ENCODE results near the gene XK. TPM values are rescaled to one million over a fixed set of nuclear protein-coding genes. Genes with fewer than 3 reads are reported as not detected.

Gene XK
- total RNA-seq, 1 experiment from 2014 or later: 0.30 TPM

DNA sequence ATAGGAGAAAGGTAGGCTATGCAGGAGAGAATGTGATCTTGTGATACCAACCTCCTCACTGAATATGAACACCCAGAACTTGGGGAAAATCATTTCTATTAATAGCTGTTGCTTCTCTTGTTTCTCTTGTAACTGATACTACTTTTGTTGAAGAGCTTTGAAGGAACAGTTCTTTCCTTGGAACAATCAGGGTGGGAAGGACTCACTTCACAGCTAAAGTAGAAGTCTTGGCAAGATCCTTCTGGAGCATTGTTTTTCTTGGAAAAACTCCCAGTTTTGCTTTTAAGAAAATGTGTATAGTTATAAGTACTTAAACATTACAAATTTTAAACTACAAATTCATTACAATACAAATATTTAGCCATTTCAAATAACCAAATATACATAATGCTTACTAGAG lies 19.1 kb upstream of the XK start:
- no peak overlapping the region for H3K27ac ChIP-seq (ENCODE audit: low read depth, low read length, poor library complexity, severe bottlenecking)
- intact Hi-C loops (cut with micrococcal nuclease; ENCODE audit: unreplicated experiment): no loop called here
- DNase-seq (ENCODE audit: low spot score): no peak
- ChIA-PET CTCF (no interaction called here), POLR2A (ENCODE audit: low non-redundant PET) (no interaction called here)
- TF ChIP-seq, protein P1, sequence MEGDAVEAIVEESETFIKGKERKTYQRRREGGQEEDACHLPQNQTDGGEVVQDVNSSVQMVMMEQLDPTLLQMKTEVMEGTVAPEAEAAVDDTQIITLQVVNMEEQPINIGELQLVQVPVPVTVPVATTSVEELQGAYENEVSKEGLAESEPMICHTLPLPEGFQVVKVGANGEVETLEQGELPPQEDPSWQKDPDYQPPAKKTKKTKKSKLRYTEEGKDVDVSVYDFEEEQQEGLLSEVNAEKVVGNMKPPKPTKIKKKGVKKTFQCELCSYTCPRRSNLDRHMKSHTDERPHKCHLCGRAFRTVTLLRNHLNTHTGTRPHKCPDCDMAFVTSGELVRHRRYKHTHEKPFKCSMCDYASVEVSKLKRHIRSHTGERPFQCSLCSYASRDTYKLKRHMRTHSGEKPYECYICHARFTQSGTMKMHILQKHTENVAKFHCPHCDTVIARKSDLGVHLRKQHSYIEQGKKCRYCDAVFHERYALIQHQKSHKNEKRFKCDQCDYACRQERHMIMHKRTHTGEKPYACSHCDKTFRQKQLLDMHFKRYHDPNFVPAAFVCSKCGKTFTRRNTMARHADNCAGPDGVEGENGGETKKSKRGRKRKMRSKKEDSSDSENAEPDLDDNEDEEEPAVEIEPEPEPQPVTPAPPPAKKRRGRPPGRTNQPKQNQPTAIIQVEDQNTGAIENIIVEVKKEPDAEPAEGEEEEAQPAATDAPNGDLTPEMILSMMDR (conservative IDR thresholded peaks at IDR 0.05; ENCODE audit: low read depth, low read length): no peak
- no peak for TF ChIP-seq EZH2 (IDR thresholded peaks at IDR 0.05; ENCODE audit: borderline replicate concordance, low read depth, low read length, poor library complexity, severe bottlenecking)
- H3K27me3 ChIP-seq (replicated peaks; ENCODE audit: insufficient read depth, low read depth, low read length, poor library complexity): no peaks in the 10 kb centered on the region
- no peaks in the 10 kb centered on the region for H3K9me3 ChIP-seq (ENCODE audit: low read depth, low read length, poor library complexity, severe bottlenecking)
- BruUV-seq (replicated peaks): no TSS peak
- no peak overlapping the region for H3K4me3 ChIP-seq (ENCODE audit: low read depth, low read length, poor library complexity, severe bottlenecking)
- no peaks in the 10 kb centered on the region for H3K36me3 ChIP-seq (ENCODE audit: insufficient read depth, low read length, poor library complexity, severe bottlenecking)
- H3K4me1 ChIP-seq (ENCODE audit: insufficient read depth, low read length, poor library complexity, severe bottlenecking): no peaks in the 10 kb centered on the region

DNA sequence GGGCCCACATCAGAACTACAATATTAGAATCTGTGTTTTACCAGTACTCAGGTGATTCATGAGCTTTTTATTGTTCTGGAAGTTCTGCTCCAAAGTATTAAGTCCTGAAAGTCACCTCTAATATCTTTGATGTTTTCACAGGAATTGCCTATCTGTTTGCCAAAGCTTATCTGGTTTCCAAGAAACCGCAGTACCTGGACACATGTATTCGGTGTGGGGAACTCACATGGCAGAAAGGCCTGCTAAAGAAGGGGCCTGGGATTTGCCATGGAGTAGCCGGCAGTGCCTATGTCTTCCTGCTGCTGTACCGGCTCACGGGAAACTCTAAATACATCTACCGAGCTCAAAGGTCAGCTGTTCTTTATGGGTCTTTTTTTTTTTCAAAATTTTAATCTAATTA lies 18.4 kb upstream of the XK start:
- Histone ChIP-seq H3K36me3 (ENCODE audit: insufficient read depth, low read length, poor library complexity, severe bottlenecking) (no peaks in the 10 kb centered on the region), H3K9me3 (ENCODE audit: low read depth, low read length, poor library complexity, severe bottlenecking) (no peaks in the 10 kb centered on the region), H3K4me1 (ENCODE audit: insufficient read depth, low read length, poor library complexity, severe bottlenecking) (no peaks in the 10 kb centered on the region), H3K27ac (ENCODE audit: low read depth, low read length, poor library complexity, severe bottlenecking) (no peak overlapping the region), H3K4me3 (ENCODE audit: low read depth, low read length, poor library complexity, severe bottlenecking) (no peak overlapping the region), H3K27me3 (replicated peaks; ENCODE audit: insufficient read depth, low read depth, low read length, poor library complexity) (no peaks in the 10 kb centered on the region)
- no TSS peak for BruUV-seq (replicated peaks)
- TF ChIP-seq EZH2 (IDR thresholded peaks at IDR 0.05; ENCODE audit: borderline replicate concordance, low read depth, low read length, poor library complexity, severe bottlenecking): no peak
- TF ChIP-seq, protein P1 (conservative IDR thresholded peaks at IDR 0.05; ENCODE audit: low read depth, low read length): no peak
- intact Hi-C loops (cut with micrococcal nuclease; ENCODE audit: unreplicated experiment): no loop called here
- no peak for DNase-seq (ENCODE audit: low spot score)
- CTCF ChIA-PET: no interaction called here
- POLR2A ChIA-PET (ENCODE audit: low non-redundant PET): no interaction called here

DNA sequence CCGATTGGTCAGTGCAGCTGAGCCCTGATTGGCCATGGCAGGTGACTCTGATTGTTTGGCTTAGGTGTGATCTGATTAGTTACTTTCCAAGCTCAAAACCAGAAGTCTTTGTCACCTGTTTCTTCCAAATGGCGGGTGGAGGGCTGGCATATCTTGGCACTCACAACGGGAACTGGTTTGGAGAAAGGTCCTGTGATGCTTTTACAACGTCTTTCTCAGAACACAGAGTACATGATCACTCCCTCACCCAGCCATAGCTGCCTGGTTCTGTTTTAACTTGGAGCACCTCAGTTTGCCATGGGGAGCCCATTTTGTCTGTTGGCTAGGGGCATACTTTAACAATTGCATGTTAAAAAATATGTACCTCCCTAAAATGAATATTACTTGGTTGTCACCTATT lies 13.0 kb upstream of the XK start:
- no peak for DNase-seq (ENCODE audit: low spot score)
- Histone ChIP-seq H3K27ac (ENCODE audit: low read depth, low read length, poor library complexity, severe bottlenecking) (no peak overlapping the region), H3K9me3 (ENCODE audit: low read depth, low read length, poor library complexity, severe bottlenecking) (no peaks in the 10 kb centered on the region), H3K27me3 (replicated peaks; ENCODE audit: insufficient read depth, low read depth, low read length, poor library complexity) (no peaks in the 10 kb centered on the region), H3K4me1 (ENCODE audit: insufficient read depth, low read length, poor library complexity, severe bottlenecking) (no peaks in the 10 kb centered on the region), H3K4me3 (ENCODE audit: low read depth, low read length, poor library complexity, severe bottlenecking) (no peak overlapping the region), H3K36me3 (ENCODE audit: insufficient read depth, low read length, poor library complexity, severe bottlenecking) (no peaks in the 10 kb centered on the region)
- TF ChIP-seq, protein P1 (conservative IDR thresholded peaks at IDR 0.05; ENCODE audit: low read depth, low read length): no peak
- TF ChIP-seq EZH2 (IDR thresholded peaks at IDR 0.05; ENCODE audit: borderline replicate concordance, low read depth, low read length, poor library complexity, severe bottlenecking): no peak
- intact Hi-C loops (cut with micrococcal nuclease; ENCODE audit: unreplicated experiment): no loop called here
- ChIA-PET CTCF (no interaction called here), POLR2A (ENCODE audit: low non-redundant PET) (no interaction called here)
- no TSS peak for BruUV-seq (replicated peaks)
